Ovary (tissue), 3 donors: ENCODE results near the gene S100A6.

Source experiments
- CTCF ChIP-seq, 3 donors: fragments of 450-650 bp in 2 of 3; fragments of 200-600 bp in 1 of 3; IDR thresholded peaks; one replicate each; pipeline versions ENCODE4 v1.5.1 to v1.8.0; 2016 to 2022; ENCODE audit warnings: antibody characterized with exemption in 3 of 3, mild to moderate bottlenecking in 1 of 3
- POLR2A ChIP-seq: fragments of 450-650 bp; IDR thresholded peaks from one replicate; pipeline ENCODE4 v1.6.1; 2017; ENCODE audit warnings: antibody characterized with exemption, mild to moderate bottlenecking, moderate library complexity
- donor health status: DM: no; HTN: no; CAD: no.

GRCh38 chr1:153527023-153527682 lies 8.6 kb downstream of the S100A6 start:
- no peak for TF ChIP-seq POLR2A
- no peak for TF ChIP-seq CTCF (IDR thresholded peaks at IDR 0.05)
